HG03521 (cell line): ENCODE data around the gene RAB15.

Experiments
- ATAC-seq: cut with Tn5 transposase; IDR thresholded peaks from one replicate; pipeline ENCODE4 v1.9.1; 2021; ENCODE audit warnings: mild to moderate bottlenecking, moderate library complexity; ENCODE audit not compliant: unreplicated experiment

RAB15 gene

DNA sequence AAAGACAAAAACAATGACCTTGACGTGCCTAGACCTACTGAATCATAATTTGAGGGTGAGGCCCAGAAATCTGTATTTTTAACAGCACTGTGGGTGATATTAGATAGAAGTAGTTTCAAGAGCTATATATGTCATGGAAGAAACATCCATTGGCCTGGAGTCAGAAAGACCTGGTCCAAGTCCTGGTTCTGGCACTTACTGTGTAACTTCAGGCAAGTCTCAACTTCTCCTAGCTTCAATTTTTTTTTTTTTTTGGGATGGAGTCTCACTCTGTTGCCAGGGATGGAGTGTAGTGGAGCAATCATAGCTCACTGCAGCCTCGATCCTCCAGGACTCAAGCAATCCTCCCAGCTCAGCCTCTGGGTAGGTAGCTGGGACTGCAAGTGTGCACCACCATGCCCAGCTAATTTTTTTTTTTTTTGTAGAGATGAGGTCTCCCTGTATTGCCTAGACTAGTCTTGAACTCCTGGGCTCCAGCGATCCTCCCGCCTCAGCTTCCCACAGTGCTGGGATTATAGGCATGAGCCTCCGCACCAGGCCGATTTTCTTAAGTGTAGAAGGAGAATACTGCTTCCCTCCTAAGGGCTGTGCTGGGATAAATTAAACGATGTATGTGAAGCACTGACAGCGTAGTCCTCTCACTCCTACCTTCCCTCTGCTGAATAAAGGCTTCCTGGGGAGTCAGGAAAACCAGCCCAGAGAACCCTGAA is 15.3 kb downstream of the RAB15 start:
- no peak for ATAC-seq

- ATAC-seq = no peak
Observed at GRCh38 chr14:64955297-64955696, 16.8 kb downstream of the RAB15 start.

GRCh38 chr14:64954491-64955240 is 17.5 kb downstream of the RAB15 start:
- no peak for ATAC-seq

- no peak for ATAC-seq
Observed at GRCh38 chr14:64953661-64954060, 18.5 kb downstream of the RAB15 start.

DNA sequence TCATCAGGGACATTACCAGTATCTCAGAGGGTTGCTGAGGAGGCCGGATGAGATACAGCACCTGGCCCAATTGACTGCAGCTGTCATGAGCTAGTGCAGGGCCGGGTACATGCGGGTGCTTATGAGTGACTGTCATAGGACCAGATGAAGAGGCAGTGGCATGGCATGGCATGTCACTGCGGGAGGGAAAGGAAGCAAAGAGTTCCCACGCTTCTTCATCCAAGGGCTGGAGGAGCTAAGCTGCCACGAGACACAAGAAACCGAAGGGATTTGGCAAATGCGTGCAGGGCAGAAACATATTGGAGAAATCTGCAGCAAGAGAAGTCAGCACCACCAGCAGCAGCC is 18.9 kb downstream of the RAB15 start:
- ATAC-seq = no peak

DNA sequence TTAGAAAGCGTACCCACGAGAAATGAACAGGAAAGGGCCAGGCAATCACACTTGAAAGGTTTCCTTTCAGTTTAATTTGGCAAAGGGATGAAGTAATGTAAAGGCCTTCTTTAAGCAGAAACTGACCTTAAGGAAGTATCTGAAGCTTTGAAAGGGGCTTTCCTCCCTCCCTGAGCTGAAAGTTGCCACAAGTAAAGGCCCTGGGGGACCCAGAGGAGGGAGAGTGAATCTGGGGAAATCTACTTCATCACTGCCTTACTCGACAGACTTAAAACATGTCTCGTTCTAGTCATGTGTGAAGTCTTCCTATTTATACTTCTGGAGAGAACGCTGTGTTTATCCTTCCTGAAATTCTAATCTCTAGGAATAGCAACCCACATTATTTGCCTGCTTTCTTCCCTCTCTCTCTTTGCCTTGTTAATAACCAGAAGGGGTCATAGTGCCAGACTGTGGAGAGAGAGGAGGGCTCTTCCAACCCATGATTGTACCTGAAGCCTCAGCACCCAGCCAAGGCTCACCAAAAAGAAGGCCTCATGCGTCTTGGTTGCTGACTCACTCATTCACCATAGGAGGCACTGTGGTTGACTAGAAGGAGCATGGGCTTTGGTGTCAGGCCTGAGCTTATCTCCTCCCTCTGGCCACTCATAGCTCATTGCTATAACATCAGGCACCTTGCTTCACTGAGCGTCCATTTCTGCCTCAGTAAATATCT is 19.4 kb downstream of the RAB15 start:
- ATAC-seq = peak; percentile 41

DNA sequence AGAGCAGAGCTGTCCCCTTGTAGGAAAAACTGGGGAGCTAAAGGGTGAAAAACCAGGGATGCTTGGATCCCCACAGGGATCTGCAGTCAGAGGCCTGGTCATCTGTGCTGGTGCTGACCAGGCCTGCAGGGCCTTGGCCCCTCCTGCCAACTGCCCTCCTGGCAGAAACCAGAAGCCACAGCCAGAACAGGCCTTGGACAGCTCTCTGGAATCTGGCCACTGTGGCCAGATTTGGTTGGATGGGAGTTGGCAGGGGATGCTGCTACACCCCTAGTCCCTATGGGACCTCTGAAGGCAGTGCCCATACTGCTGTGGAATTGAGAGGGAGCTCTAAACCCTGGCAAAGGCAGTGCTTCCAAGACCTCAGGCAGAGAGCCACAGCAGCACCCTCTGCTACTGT is 20.4 kb downstream of the RAB15 start:
- no peak for ATAC-seq

GRCh38 chr14:64951291-64951690 is 20.8 kb downstream of the RAB15 start:
- no peak for ATAC-seq

DNA sequence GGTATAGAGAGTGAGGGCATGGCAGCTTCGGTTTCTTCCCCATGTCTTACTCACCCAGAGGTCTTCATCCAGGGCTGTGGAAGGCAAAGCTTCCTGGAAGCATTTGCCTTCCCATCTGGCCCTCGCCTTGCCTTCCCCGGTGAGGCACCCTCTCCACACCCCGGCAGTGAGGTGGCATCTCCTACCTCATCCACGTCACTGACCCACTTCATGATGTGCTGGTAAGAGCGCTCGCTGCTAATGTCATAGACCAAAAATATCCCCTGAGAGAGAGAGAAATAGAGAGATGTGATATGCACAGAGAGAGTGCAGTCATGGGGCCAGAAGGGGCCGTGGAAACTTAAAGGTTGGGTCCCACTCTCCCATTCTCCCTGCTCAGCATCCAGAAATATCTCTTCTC is 21.2 kb downstream of the RAB15 start:
- ATAC-seq = no peak

GRCh38 chr14:64948612-64949210 is 23.4 kb downstream of the RAB15 start:
- ATAC-seq = no peak

DNA sequence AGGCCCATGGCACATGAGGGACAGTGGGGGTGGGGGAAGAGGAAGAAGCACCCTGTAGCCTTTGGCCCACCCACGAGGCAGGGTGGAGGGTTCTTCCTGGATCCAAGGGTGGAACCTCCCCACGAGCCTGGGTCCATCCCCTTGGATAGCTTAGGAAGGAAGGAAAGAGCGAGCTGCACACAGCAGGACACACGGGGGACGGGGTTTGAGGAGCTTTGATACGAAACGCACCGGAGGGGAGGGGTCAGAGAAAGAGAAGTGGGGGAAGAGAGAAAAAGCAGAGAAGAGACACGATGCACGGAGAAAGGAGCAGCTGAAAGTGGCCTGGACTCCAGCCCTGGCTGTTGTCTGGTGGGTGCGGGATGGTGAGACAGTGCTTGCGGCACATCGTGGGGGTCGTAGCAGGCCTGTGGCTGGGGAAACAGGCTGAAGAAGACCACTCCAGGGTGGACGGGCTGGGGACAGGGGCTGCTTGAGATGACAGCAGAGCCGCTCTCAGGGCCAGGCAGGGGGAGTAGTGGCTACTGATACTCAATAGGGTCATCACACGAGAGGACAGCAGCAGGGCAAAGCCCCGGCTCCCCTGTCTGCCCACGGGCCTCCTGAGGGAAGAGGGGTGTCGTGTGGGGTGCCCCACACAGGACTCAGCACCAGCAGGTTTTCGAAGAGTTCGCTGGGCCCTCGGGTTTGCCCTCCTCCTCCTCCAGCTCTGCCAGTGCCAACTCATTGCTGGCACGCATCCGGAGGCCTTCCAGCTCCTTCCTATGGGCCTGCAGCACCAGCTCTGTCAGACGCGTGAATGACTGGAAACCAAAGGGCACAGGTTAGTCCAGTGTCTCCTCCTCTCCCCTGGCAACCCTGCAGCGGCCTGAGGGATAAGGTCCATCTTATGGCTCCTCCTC is 24.2 kb downstream of the RAB15 start:
- ATAC-seq = no peak

- no peak for ATAC-seq
Observed at GRCh38 chr14:64946310-64947045, 25.7 kb downstream of the RAB15 start.

GRCh38 chr14:64945431-64946178 is 26.5 kb downstream of the RAB15 start:
- no peak for ATAC-seq

- no peak for ATAC-seq
Observed at GRCh38 chr14:64944861-64945260, 27.3 kb downstream of the RAB15 start.

DNA sequence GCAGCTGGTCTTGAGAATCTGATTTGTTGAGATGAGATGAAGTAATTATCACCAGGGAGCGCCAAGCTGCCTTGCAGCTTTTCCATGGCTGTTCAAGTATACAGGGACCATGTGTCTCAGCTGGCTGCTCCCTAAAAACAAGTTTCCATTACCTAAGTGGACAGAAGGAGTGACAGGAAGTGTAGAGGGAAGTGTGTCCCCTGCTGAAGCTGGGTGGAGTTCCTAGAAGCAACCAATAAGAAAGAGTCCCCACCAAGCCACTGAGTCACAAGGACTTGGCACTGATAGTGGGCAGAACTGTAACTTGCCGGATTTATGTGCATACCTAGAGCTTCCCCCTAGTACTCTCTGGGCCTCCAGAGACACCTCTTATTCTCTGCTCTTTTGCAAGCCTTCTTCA is 28.1 kb downstream of the RAB15 start:
- ATAC-seq = no peak

GRCh38 chr14:64943556-64943955 is 28.6 kb downstream of the RAB15 start:
- ATAC-seq = no peak

DNA sequence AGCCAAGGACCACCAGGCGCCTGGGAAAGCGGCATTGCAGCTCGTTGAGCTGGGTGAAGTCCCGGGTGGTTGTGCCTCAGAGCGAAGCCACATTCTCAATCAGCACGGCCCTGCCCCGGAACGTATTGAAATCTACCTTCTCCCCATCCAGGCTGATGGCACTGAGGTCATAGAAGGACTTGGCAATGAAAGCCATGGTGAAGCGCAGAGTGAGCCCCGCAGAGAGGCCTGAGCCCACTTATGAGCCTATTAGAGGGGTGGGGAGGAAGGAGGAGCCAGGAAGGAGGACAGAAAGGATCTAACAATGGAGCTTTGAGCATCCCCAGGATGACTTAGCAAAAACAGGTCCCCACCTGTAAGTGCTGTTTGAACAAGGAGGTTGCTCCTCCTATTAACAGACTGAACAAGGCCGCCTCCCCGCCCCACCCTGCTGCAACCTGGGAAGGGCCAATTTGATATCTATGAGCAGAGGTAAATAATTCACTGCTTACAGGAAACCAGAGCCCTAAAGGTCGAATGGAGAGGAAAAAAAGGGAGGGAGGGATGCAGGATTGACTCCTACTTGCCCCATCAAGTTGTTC is 29.5 kb downstream of the RAB15 start, which contains the start of gene GPX2:
Gene GPX2 (minus strand): TSS at position 215 of the 581 bp plus-strand sequence. CDS start 19 bp downstream, at position 196.
- ATAC-seq = no peak

GRCh38 chr14:64940336-64940910 is 31.7 kb downstream of the RAB15 start:
- no peak for ATAC-seq
